A673 (cell line): Measurements from ENCODE around the gene ATXN10. TPM values are rescaled to one million over a fixed set of nuclear protein-coding genes. Genes with fewer than 3 reads are reported as not detected.
A peak's percentile ranks its signal among the peaks of the same experiment; 100 is the strongest.

ENCODE experiments used
- BruUV-seq: library from RNA; stranded (reverse); fragments of 400-500 nt; replicated peaks from 2 replicates; lab custom pipeline; 2021; lab: Mats Ljungman, UMichigan
- CTCF ChIA-PET: fragments of 300-600 bp; sonication (Branson Sonifier 250); formaldehyde crosslinking; loops from one replicate; lab custom pipeline; 2022; ENCODE audit warnings: antibody characterized with exemption; lab: Charles Lee
- POLR2A ChIA-PET: fragments of 300-600 bp; sonication (Branson Sonifier 250); formaldehyde crosslinking; loops from one replicate; lab custom pipeline; 2022; ENCODE audit warnings: antibody characterized with exemption; ENCODE audit not compliant: low non-redundant PET; lab: Charles Lee
- DNase-seq: peaks from one replicate; pipeline ENCODE4 v3.0.0-alpha.2; 2015; ENCODE audit warnings: low spot score
- H3K27ac ChIP-seq: fragments of 200-600 bp; sonication (generic); 2 replicates; pipeline ENCODE4 v1.5.1; 2016; ENCODE audit warnings: mixed run types, low read depth, mild to moderate bottlenecking, mixed read lengths, antibody characterized with exemption, low read length; ENCODE audit not compliant: poor library complexity, severe bottlenecking
- H3K27me3 ChIP-seq: fragments of 200-600 bp; sonication (generic); replicated peaks from 2 replicates; pipeline ENCODE4 v1.6.1; 2017; ENCODE audit warnings: mixed run types, low read depth, mild to moderate bottlenecking, mixed read lengths, antibody characterized with exemption, low read length; ENCODE audit not compliant: insufficient read depth, poor library complexity
- H3K36me3 ChIP-seq: fragments of 200-600 bp; sonication (generic); 2 replicates; pipeline ENCODE4 v1.6.1; 2016; ENCODE audit warnings: mixed run types, mild to moderate bottlenecking, mixed read lengths, antibody characterized with exemption, low read length; ENCODE audit not compliant: insufficient read depth, poor library complexity, severe bottlenecking
- H3K4me1 ChIP-seq: fragments of 200-600 bp; sonication (generic); 2 replicates; pipeline ENCODE4 v1.6.1; 2017; ENCODE audit warnings: mixed run types, mild to moderate bottlenecking, mixed read lengths, antibody characterized with exemption, low read length; ENCODE audit not compliant: insufficient read depth, poor library complexity, severe bottlenecking
- H3K4me3 ChIP-seq: fragments of 200-600 bp; sonication (generic); 2 replicates; pipeline ENCODE4 v1.5.1; 2016; ENCODE audit warnings: low read depth, mixed run types, mild to moderate bottlenecking, mixed read lengths, low read length; ENCODE audit not compliant: poor library complexity, severe bottlenecking
- H3K9me3 ChIP-seq: fragments of 200-600 bp; sonication (generic); 2 replicates; pipeline ENCODE4 v1.6.1; 2016; ENCODE audit warnings: mixed run types, low read depth, mild to moderate bottlenecking, mixed read lengths, antibody characterized with exemption, low read length; ENCODE audit not compliant: poor library complexity, severe bottlenecking
- CTCF ChIP-seq: fragments of 300-800, 200-600 bp; sonication (generic); conservative IDR thresholded peaks from 2 replicates; pipeline ENCODE4 v1.5.1; 2017; ENCODE audit warnings: low read depth, mild to moderate bottlenecking, antibody characterized with exemption, low read length, moderate library complexity, mixed read lengths
- EZH2 ChIP-seq: fragments of 200-600 bp; sonication (generic); IDR thresholded peaks from 2 replicates; pipeline ENCODE4 v1.6.1; 2017; ENCODE audit warnings: borderline replicate concordance, low read depth, mild to moderate bottlenecking, mixed read lengths, antibody characterized with exemption, low read length; ENCODE audit not compliant: poor library complexity, severe bottlenecking
- intact Hi-C: fragments of 100-400 bp; cut with micrococcal nuclease; formaldehyde crosslinking; loops from one replicate; pipeline ENCODE4 v1.10.0; 2022; ENCODE audit not compliant: unreplicated experiment
- total RNA-seq: library from RNA; stranded (reverse); gene quantifications from 2 replicates; pipeline ENCODE4 v1.2.3, GENCODE V29; 2021

ATXN10 gene
- total RNA-seq, 1 experiment from 2014 or later: 294 TPM

- intact Hi-C loops: no loop called here
- H3K9me3 ChIP-seq: no peaks in the 10 kb centered on the region
- H3K36me3 ChIP-seq: no peaks in the 10 kb centered on the region
- no peak overlapping the region for H3K4me3 ChIP-seq
- POLR2A ChIA-PET: interaction anchor here (0.7 kb wide), 1 partner anchor 12 kb away, joined by 3 read pairs; no protein-coding TSS in a partner anchor
- CTCF ChIA-PET: no interaction called here
- no TSS peak for BruUV-seq
- H3K4me1 ChIP-seq: peaks cover 24% of the 10 kb centered on the region
- TF ChIP-seq CTCF (no peak), EZH2 (no peak)
- H3K27me3 ChIP-seq: no peaks in the 10 kb centered on the region
- peak overlapping the region; percentile 27 for H3K27ac ChIP-seq
- no peak for DNase-seq
These were observed 13.3 kb downstream of the ATXN10 start for GRCh38 chr22:45684752-45685574.

GRCh38 chr22:45686004-45686403 lies 14.4 kb downstream of the ATXN10 start:
- intact Hi-C loops: no loop called here
- Histone ChIP-seq H3K9me3 (no peaks in the 10 kb centered on the region), H3K27ac (no peak overlapping the region), H3K4me1 (peaks cover 24% of the 10 kb centered on the region), H3K36me3 (peaks cover 5% of the 10 kb centered on the region), H3K27me3 (no peaks in the 10 kb centered on the region), H3K4me3 (no peak overlapping the region)
- POLR2A ChIA-PET: interaction anchor here (0.7 kb wide), 1 partner anchor 11 kb away, joined by 3 read pairs; no protein-coding TSS in a partner anchor
- DNase-seq: no peak
- BruUV-seq: no TSS peak
- CTCF ChIA-PET: no interaction called here
- TF ChIP-seq EZH2 (no peak), CTCF (no peak)

DNA sequence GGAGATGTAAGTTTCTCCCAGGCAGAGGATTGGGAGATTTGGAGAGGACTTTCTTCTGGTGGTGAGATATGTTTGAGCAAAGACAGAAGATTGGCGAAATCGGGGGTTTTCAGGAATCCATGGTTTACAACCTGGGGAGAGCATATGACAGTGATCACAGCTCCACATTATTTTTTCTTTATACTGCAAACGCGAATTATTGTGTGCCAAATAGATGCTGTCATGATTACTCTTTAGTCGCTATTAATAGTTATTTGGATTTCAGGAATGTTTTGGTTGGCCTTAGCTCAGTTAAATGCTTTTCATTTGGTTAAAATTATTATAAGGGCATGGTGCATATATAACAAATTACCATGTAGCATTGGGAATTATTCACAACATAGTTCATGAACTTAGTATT lies 15.2 kb downstream of the ATXN10 start:
- TF ChIP-seq EZH2 (no peak), CTCF (no peak)
- H3K9me3 ChIP-seq: no peaks in the 10 kb centered on the region
- CTCF ChIA-PET: no interaction called here
- H3K4me1 ChIP-seq: peaks cover 24% of the 10 kb centered on the region
- POLR2A ChIA-PET: no interaction called here
- intact Hi-C loops: no loop called here
- DNase-seq: no peak
- no peaks in the 10 kb centered on the region for H3K27me3 ChIP-seq
- H3K27ac ChIP-seq: no peak overlapping the region
- no peak overlapping the region for H3K4me3 ChIP-seq
- BruUV-seq: no TSS peak
- peaks cover 8% of the 10 kb centered on the region for H3K36me3 ChIP-seq
